ENCODE data around the gene LY6G6F. TPM values are rescaled to one million over a fixed set of nuclear protein-coding genes. Genes with fewer than 3 reads are reported as not detected.

The LY6G6F gene
- polyA plus RNA-seq, 3 donors: 0.51 TPM; not detected in 2

- DNase-seq: no peak
- intact Hi-C loops (cut with micrococcal nuclease): no loop called here
- Histone ChIP-seq H3K36me3 (replicated peaks in 1 of 2; ENCODE audit: control insufficient read depth in 1 of 2, insufficient read depth in 2 of 2, low read length in 2 of 2) (peaks cover 0 to 10% of the 10 kb centered on the region in 2 donors), H3K4me2 (replicated peaks; ENCODE audit: extremely low read depth, low read length, poor library complexity, severe bottlenecking) (no peak overlapping the region), H3K9ac (ENCODE audit: insufficient read depth, low read length, poor library complexity, severe bottlenecking) (no peak overlapping the region), H3K27me3 (ENCODE audit: control insufficient read depth in 2 of 2, insufficient read depth in 2 of 2, low read length in 2 of 2) (no peaks in the 10 kb centered on the region), H2AFZ (ENCODE audit: insufficient read depth, low read depth, low read length, poor library complexity, severe bottlenecking) (no peak overlapping the region), H3K4me3 (replicated peaks in 1 of 3; ENCODE audit: low read depth in 2 of 3, low read length in 3 of 3) (no peak overlapping the region), H3K9me3 (replicated peaks in 1 of 2; ENCODE audit: control insufficient read depth in 1 of 2, insufficient read depth in 1 of 2, low read length in 2 of 2) (no peaks in the 10 kb centered on the region), H4K20me1 (ENCODE audit: insufficient read depth, low read length) (no peaks in the 10 kb centered on the region), H3K79me2 (ENCODE audit: insufficient read depth, low read length) (peaks cover 25% of the 10 kb centered on the region), H3K4me1 (ENCODE audit: control insufficient read depth in 1 of 2, insufficient read depth in 2 of 2, low read length in 2 of 2) (peaks cover 38 to 48% of the 10 kb centered on the region in 2 donors), H3K27ac (ENCODE audit: low read depth in 1 of 2, low read length in 2 of 2) (no peak overlapping the region)
- 100% methylated on average over 1 of the region's 2 CpGs for WGBS (ENCODE audit: insufficient coverage)
- Mint-ChIP-seq H3K9me3 (no peaks in the 10 kb centered on the region), H3K36me3 (peaks cover 9 to 22% of the 10 kb centered on the region in 2 donors), H3K4me1 (peaks cover 47% of the 10 kb centered on the region), H3K4me3 (peak overlapping the region in 1 of 2 donors; percentile 39), H3K27ac (peak overlapping the region in 4 of 7 donors; percentile 8 to 55 (median 20)), H3K27me3 (ENCODE audit: low read depth in 3 of 3) (peaks cover 0 to 2% (median 0%) of the 10 kb centered on the region in 3 donors)
- TF ChIP-seq CTCF (IDR thresholded peaks at IDR 0.05): no peak
Measured at GRCh38 chr6:31741815-31742214, 35.1 kb downstream of the LY6G6F start.

- no CpG with 5 or more reads among the region's 3 CpGs for WGBS (ENCODE audit: insufficient coverage)
- no peak overlapping the region for H3K9ac ChIP-seq (ENCODE audit: insufficient read depth, low read length, poor library complexity, severe bottlenecking)
- no peaks in the 10 kb centered on the region for H3K9me3 ChIP-seq (replicated peaks in 1 of 2; ENCODE audit: control insufficient read depth in 1 of 2, insufficient read depth in 1 of 2, low read length in 2 of 2)
- Mint-ChIP-seq H3K36me3 (peaks cover 19 to 29% of the 10 kb centered on the region in 2 donors), H3K9me3 (no peaks in the 10 kb centered on the region), H3K4me1 (peaks cover 36% of the 10 kb centered on the region), H3K4me3 (no peak overlapping the region), H3K27ac (peak overlapping the region in 2 of 7 donors; percentile 10 to 12), H3K27me3 (ENCODE audit: low read depth in 3 of 3) (peaks cover 0 to 2% (median 0%) of the 10 kb centered on the region in 3 donors)
- DNase-seq: no peak
- H3K79me2 ChIP-seq (ENCODE audit: insufficient read depth, low read length): peaks cover 23% of the 10 kb centered on the region
- H3K4me2 ChIP-seq (replicated peaks; ENCODE audit: extremely low read depth, low read length, poor library complexity, severe bottlenecking): no peak overlapping the region
- H2AFZ ChIP-seq (ENCODE audit: insufficient read depth, low read depth, low read length, poor library complexity, severe bottlenecking): no peak overlapping the region
- no peak overlapping the region for H3K4me3 ChIP-seq (replicated peaks in 1 of 3; ENCODE audit: low read depth in 2 of 3, low read length in 3 of 3)
- H3K36me3 ChIP-seq (replicated peaks in 1 of 2; ENCODE audit: control insufficient read depth in 1 of 2, insufficient read depth in 2 of 2, low read length in 2 of 2): peaks cover 0 to 19% of the 10 kb centered on the region in 2 donors
- H3K27ac ChIP-seq (ENCODE audit: low read depth in 1 of 2, low read length in 2 of 2): no peak overlapping the region
- no peaks in the 10 kb centered on the region for H3K27me3 ChIP-seq (ENCODE audit: control insufficient read depth in 2 of 2, insufficient read depth in 2 of 2, low read length in 2 of 2)
- intact Hi-C loops (cut with micrococcal nuclease): no loop called here
- no peak for TF ChIP-seq CTCF (IDR thresholded peaks at IDR 0.05)
- peaks cover 28 to 38% of the 10 kb centered on the region in 2 donors for H3K4me1 ChIP-seq (ENCODE audit: control insufficient read depth in 1 of 2, insufficient read depth in 2 of 2, low read length in 2 of 2)
- H4K20me1 ChIP-seq (ENCODE audit: insufficient read depth, low read length): no peaks in the 10 kb centered on the region
Measured at GRCh38 chr6:31742894-31743293, 36.2 kb downstream of the LY6G6F start.
